ENCODE data around the gene ATR. TPM values are rescaled to one million over a fixed set of nuclear protein-coding genes. Genes with fewer than 3 reads are reported as not detected.

ATR gene
- polyA plus RNA-seq, 1 donor (not counting 4 experiments of a cell fraction or from before 2014, with no cell fraction given): 30.8 TPM

DNA sequence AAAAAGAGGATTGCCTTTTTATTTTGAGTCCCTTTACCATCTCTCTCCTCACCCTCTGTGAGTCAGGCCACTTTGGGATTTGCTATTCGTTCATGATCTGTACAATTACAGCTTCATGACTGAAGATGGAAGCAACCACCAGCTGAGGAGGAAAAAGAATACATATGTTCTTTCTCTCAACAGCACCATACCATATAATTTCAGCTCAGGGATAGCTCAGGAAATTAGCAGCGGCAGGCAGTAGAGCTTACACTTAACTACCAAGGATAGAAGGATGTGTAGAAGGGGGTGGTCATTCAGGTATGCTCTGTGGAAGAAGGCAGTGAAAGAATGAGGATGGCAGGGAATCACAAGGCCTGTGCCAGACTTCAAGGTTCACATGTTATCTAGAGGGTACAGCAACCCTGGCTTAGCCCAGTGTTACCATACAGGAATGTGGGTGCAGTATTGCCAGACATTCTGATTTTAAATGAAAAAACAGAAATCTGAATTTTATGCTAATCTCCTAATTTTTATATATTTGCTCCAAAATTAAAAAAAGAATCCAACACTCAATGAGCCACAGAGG lies 35.6 kb upstream of the ATR start:
- H3K4me2 ChIP-seq (ENCODE audit: control insufficient read depth, extremely low read depth, insufficient read depth, low read depth, low read length): no peak overlapping the region
- H3K9ac ChIP-seq (ENCODE audit: control insufficient read depth, extremely low read depth, insufficient read depth, low read length): no peak overlapping the region
- TF ChIP-seq, protein P1, sequence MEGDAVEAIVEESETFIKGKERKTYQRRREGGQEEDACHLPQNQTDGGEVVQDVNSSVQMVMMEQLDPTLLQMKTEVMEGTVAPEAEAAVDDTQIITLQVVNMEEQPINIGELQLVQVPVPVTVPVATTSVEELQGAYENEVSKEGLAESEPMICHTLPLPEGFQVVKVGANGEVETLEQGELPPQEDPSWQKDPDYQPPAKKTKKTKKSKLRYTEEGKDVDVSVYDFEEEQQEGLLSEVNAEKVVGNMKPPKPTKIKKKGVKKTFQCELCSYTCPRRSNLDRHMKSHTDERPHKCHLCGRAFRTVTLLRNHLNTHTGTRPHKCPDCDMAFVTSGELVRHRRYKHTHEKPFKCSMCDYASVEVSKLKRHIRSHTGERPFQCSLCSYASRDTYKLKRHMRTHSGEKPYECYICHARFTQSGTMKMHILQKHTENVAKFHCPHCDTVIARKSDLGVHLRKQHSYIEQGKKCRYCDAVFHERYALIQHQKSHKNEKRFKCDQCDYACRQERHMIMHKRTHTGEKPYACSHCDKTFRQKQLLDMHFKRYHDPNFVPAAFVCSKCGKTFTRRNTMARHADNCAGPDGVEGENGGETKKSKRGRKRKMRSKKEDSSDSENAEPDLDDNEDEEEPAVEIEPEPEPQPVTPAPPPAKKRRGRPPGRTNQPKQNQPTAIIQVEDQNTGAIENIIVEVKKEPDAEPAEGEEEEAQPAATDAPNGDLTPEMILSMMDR (optimal IDR thresholded peaks at IDR 0.05 in 1 of 3, IDR thresholded peaks at IDR 0.05 in 1 of 3, conservative IDR thresholded peaks at IDR 0.05 in 1 of 3; ENCODE audit: extremely low read depth in 1 of 3, insufficient read depth in 2 of 3, low read length in 3 of 3): no peak
- TF ChIP-seq EZH2 (IDR thresholded peaks at IDR 0.05; ENCODE audit: low read length): no peak
- no peaks in the 10 kb centered on the region for H3K36me3 ChIP-seq (ENCODE audit: control insufficient read depth in 2 of 2, extremely low read depth in 1 of 2, insufficient read depth in 2 of 2, low read length in 2 of 2)
- no peaks in the 10 kb centered on the region for H3K27me3 ChIP-seq (ENCODE audit: control insufficient read depth, extremely low read depth, insufficient read depth, low read length)
- no peak overlapping the region for H3K27ac ChIP-seq (ENCODE audit: control insufficient read depth, insufficient read depth, low read length)
- H3K4me1 ChIP-seq (ENCODE audit: control insufficient read depth, extremely low read depth, insufficient read depth, low read length): peaks cover 14% of the 10 kb centered on the region
- no peaks in the 10 kb centered on the region for H3K9me3 ChIP-seq (ENCODE audit: control insufficient read depth, low read depth, low read length)
- DNase-seq (ENCODE audit: low read depth, low spot score): no peak
- no peaks in the 10 kb centered on the region for H4K20me1 ChIP-seq (ENCODE audit: control insufficient read depth, extremely low read depth, insufficient read depth, low read length)
- H3K4me3 ChIP-seq (ENCODE audit: control insufficient read depth in 2 of 3, extremely low read depth in 1 of 3, insufficient read depth in 2 of 3, low read depth in 1 of 3, low read length in 3 of 3): no peak overlapping the region
- no peak overlapping the region for H2AFZ ChIP-seq (ENCODE audit: control insufficient read depth, low read length)
- H3K9me1 ChIP-seq (ENCODE audit: control insufficient read depth, extremely low read depth, insufficient read depth, low read length): no peaks in the 10 kb centered on the region
- no peak for FAIRE-seq
- dilution Hi-C loops (cut with MboI; ENCODE audit: extremely low pct_ligation_motif_present, low sequenced_read_pairs): no loop called here
- H3K79me2 ChIP-seq (ENCODE audit: control insufficient read depth, insufficient read depth, low read length): no peaks in the 10 kb centered on the region

- TF ChIP-seq, protein P1 (optimal IDR thresholded peaks at IDR 0.05 in 1 of 3, IDR thresholded peaks at IDR 0.05 in 1 of 3, conservative IDR thresholded peaks at IDR 0.05 in 1 of 3; ENCODE audit: extremely low read depth in 1 of 3, insufficient read depth in 2 of 3, low read length in 3 of 3): no peak
- no peak for TF ChIP-seq EZH2 (IDR thresholded peaks at IDR 0.05; ENCODE audit: low read length)
- Histone ChIP-seq H3K4me2 (ENCODE audit: control insufficient read depth, extremely low read depth, insufficient read depth, low read depth, low read length) (no peak overlapping the region), H3K27me3 (ENCODE audit: control insufficient read depth, extremely low read depth, insufficient read depth, low read length) (no peaks in the 10 kb centered on the region), H3K9me1 (ENCODE audit: control insufficient read depth, extremely low read depth, insufficient read depth, low read length) (no peaks in the 10 kb centered on the region), H3K79me2 (ENCODE audit: control insufficient read depth, insufficient read depth, low read length) (no peaks in the 10 kb centered on the region), H4K20me1 (ENCODE audit: control insufficient read depth, extremely low read depth, insufficient read depth, low read length) (no peaks in the 10 kb centered on the region), H3K27ac (ENCODE audit: control insufficient read depth, insufficient read depth, low read length) (no peak overlapping the region), H3K9me3 (ENCODE audit: control insufficient read depth, low read depth, low read length) (no peaks in the 10 kb centered on the region), H3K36me3 (ENCODE audit: control insufficient read depth in 2 of 2, extremely low read depth in 1 of 2, insufficient read depth in 2 of 2, low read length in 2 of 2) (no peaks in the 10 kb centered on the region), H3K4me3 (ENCODE audit: control insufficient read depth in 2 of 3, extremely low read depth in 1 of 3, insufficient read depth in 2 of 3, low read depth in 1 of 3, low read length in 3 of 3) (no peak overlapping the region), H3K9ac (ENCODE audit: control insufficient read depth, extremely low read depth, insufficient read depth, low read length) (no peak overlapping the region), H3K4me1 (ENCODE audit: control insufficient read depth, extremely low read depth, insufficient read depth, low read length) (peaks cover 8% of the 10 kb centered on the region), H2AFZ (ENCODE audit: control insufficient read depth, low read length) (no peak overlapping the region)
- no peak for FAIRE-seq
- DNase-seq (ENCODE audit: low read depth, low spot score): no peak
- dilution Hi-C loops (cut with MboI; ENCODE audit: extremely low pct_ligation_motif_present, low sequenced_read_pairs): no loop called here
Observed at GRCh38 chr3:142613491-142613890, 35.0 kb upstream of the ATR start.
